WTC11 (cell line): ENCODE results near the gene OSMR. TPM values are rescaled to one million over a fixed set of nuclear protein-coding genes. Genes with fewer than 3 reads are reported as not detected.

Experiments
- ATAC-seq: fragments of 200-7000 bp; cut with Tn5 transposase; 2 replicates; pipeline ENCODE4 v1.10.0; 2021; ENCODE audit warnings: mild to moderate bottlenecking, moderate library complexity
- CTCF ChIA-PET: fragments of 300-600 bp; sonication (Branson Sonifier 250); formaldehyde crosslinking; loops from one replicate; lab custom pipeline; 2021; ENCODE audit warnings: antibody characterized with exemption; lab: Charles Lee
- POLR2A ChIA-PET: fragments of 350-600 bp; sonication (Branson Sonifier 250); formaldehyde crosslinking; loops from one replicate; lab custom pipeline; 2021; ENCODE audit warnings: antibody characterized with exemption; lab: Charles Lee
- DNase-seq: peaks from one replicate; pipeline ENCODE4 v3.0.0; 2021; ENCODE audit warnings: low spot score
- H3K27ac Mint-ChIP-seq: 2 replicates; pipeline ENCODE4 v1.8.0; 2021; ENCODE audit warnings: mixed read lengths
- H3K27me3 Mint-ChIP-seq: 2 replicates; pipeline ENCODE4 v1.8.0; 2021; ENCODE audit warnings: low read depth, mild to moderate bottlenecking, moderate library complexity, mixed read lengths
- H3K36me3 Mint-ChIP-seq: 2 replicates; pipeline ENCODE4 v1.8.0; 2021; ENCODE audit warnings: mixed read lengths
- H3K4me1 Mint-ChIP-seq: 2 replicates; pipeline ENCODE4 v1.8.0; 2022; ENCODE audit warnings: mixed read lengths
- H3K4me3 Mint-ChIP-seq: 2 replicates; pipeline ENCODE4 v1.8.0; 2021; ENCODE audit warnings: mild to moderate bottlenecking, moderate library complexity, mixed read lengths
- H3K9me3 Mint-ChIP-seq: 2 replicates; pipeline ENCODE4 v1.8.0; 2021; ENCODE audit warnings: mixed read lengths
- ATF1 ChIP-seq: sonication (generic); formaldehyde crosslinking; IDR thresholded peaks from 2 replicates; pipeline ENCODE4 v1.8.1; 2023; ENCODE audit warnings: mild to moderate bottlenecking, moderate library complexity, missing genetic modification reagents
- CREB1 ChIP-seq: sonication (generic); formaldehyde crosslinking; IDR thresholded peaks from 2 replicates; pipeline ENCODE4 v1.8.0; 2023; ENCODE audit warnings: mild to moderate bottlenecking, missing genetic modification reagents
- ESRRA ChIP-seq: sonication (generic); formaldehyde crosslinking; IDR thresholded peaks from 2 replicates; pipeline ENCODE4 v1.8.1; 2022; ENCODE audit warnings: mild to moderate bottlenecking, missing genetic modification reagents, borderline replicate concordance
- GABPB1 ChIP-seq: sonication (generic); formaldehyde crosslinking; IDR thresholded peaks from 2 replicates; pipeline ENCODE4 v1.8.1; 2023; ENCODE audit warnings: mild to moderate bottlenecking, missing genetic modification reagents
- GRHL2 ChIP-seq: fragments of 250-450 bp; sonication (Bioruptor Pico); IDR thresholded peaks from 2 replicates; pipeline ENCODE4 v1.8.0; 2022; ENCODE audit warnings: mild to moderate bottlenecking, moderate library complexity; ENCODE audit not compliant: insufficient replicate concordance, severe bottlenecking
- GTF2I ChIP-seq: fragments of 250-450 bp; sonication (Bioruptor Pico); conservative IDR thresholded peaks from 2 replicates; pipeline ENCODE4 v1.4.0; 2021; ENCODE audit warnings: mild to moderate bottlenecking
- JAZF1 ChIP-seq: fragments of 250-450 bp; sonication (Bioruptor Pico); IDR thresholded peaks from 2 replicates; pipeline ENCODE4 v1.9.0; 2021; ENCODE audit warnings: moderate library complexity, mild to moderate bottlenecking, inconsistent platforms
- JUN ChIP-seq: sonication (generic); formaldehyde crosslinking; IDR thresholded peaks from 2 replicates; pipeline ENCODE4 v1.8.0; 2023; ENCODE audit warnings: mild to moderate bottlenecking, missing genetic modification reagents
- KAT7 ChIP-seq: sonication (generic); formaldehyde crosslinking; IDR thresholded peaks from 2 replicates; pipeline ENCODE4 v1.8.1; 2023; ENCODE audit warnings: missing genetic modification reagents, mild to moderate bottlenecking, borderline replicate concordance
- NFATC4 ChIP-seq: fragments of 250-450 bp; sonication (Bioruptor Pico); IDR thresholded peaks from 2 replicates; pipeline ENCODE4 v1.9.0; 2021; ENCODE audit warnings: mild to moderate bottlenecking
- NR2C2 ChIP-seq: sonication (generic); formaldehyde crosslinking; IDR thresholded peaks from 2 replicates; pipeline ENCODE4 v1.8.0; 2022; ENCODE audit warnings: mild to moderate bottlenecking, missing genetic modification reagents
- PRRX2 ChIP-seq: fragments of 250-450 bp; sonication (Bioruptor Pico); IDR thresholded peaks from 2 replicates; pipeline ENCODE4 v1.8.0; 2021; ENCODE audit warnings: mild to moderate bottlenecking
- RELA ChIP-seq: sonication (generic); formaldehyde crosslinking; IDR thresholded peaks from 2 replicates; pipeline ENCODE4 v1.8.1; 2022; ENCODE audit warnings: missing genetic modification reagents, mild to moderate bottlenecking, borderline replicate concordance
- SMAD4 ChIP-seq: sonication (generic); formaldehyde crosslinking; IDR thresholded peaks from 2 replicates; pipeline ENCODE4 v1.8.0; 2022; ENCODE audit warnings: mild to moderate bottlenecking, missing genetic modification reagents
- TCF7 ChIP-seq: sonication (generic); formaldehyde crosslinking; IDR thresholded peaks from 2 replicates; pipeline ENCODE4 v1.8.0; 2022; ENCODE audit warnings: mild to moderate bottlenecking, low read depth, missing genetic modification reagents, moderate library complexity
- TP53 ChIP-seq: sonication (generic); formaldehyde crosslinking; IDR thresholded peaks from 2 replicates; pipeline ENCODE4 v1.8.1; 2023; ENCODE audit warnings: mild to moderate bottlenecking, missing genetic modification reagents
- ZNF232 ChIP-seq: sonication (generic); formaldehyde crosslinking; IDR thresholded peaks from 2 replicates; pipeline ENCODE4 v1.8.0; 2022; ENCODE audit warnings: mild to moderate bottlenecking, missing genetic modification reagents
- ZNF263 ChIP-seq: sonication (generic); formaldehyde crosslinking; IDR thresholded peaks from 2 replicates; pipeline ENCODE4 v1.8.1; 2022; ENCODE audit warnings: low read depth, mild to moderate bottlenecking, moderate library complexity, missing genetic modification reagents
- ZNF671 ChIP-seq: fragments of 250-450 bp; sonication (Bioruptor Pico); IDR thresholded peaks from 2 replicates; pipeline ENCODE4 v1.8.0; 2021; ENCODE audit warnings: mild to moderate bottlenecking
- total RNA-seq: library from RNA; stranded (reverse); gene quantifications from 3 replicates; pipeline ENCODE4 v1.2.3, GENCODE V29; 2021
- TF ChIP-seq, protein P1 (sequence below): fragments of 200-600 bp; IDR thresholded peaks from 2 replicates; pipeline ENCODE4 v1.8.0; 2022; ENCODE audit warnings: antibody characterized with exemption
- TF ChIP-seq, protein P2 (sequence below): fragments of 250-450 bp; sonication (Bioruptor Pico); IDR thresholded peaks from 2 replicates; pipeline ENCODE4 v1.9.0; 2021; ENCODE audit warnings: mild to moderate bottlenecking
- TF ChIP-seq, protein P3 (sequence below): fragments of 250-450 bp; sonication (Bioruptor Pico); IDR thresholded peaks from 2 replicates; pipeline ENCODE4 v2.1.2; 2022; ENCODE audit warnings: mild to moderate bottlenecking, moderate library complexity
- TF ChIP-seq, protein P4 (sequence below): sonication (generic); formaldehyde crosslinking; IDR thresholded peaks from 2 replicates; pipeline ENCODE4 v1.8.0; 2023; ENCODE audit warnings: mild to moderate bottlenecking, missing genetic modification reagents
- TF ChIP-seq, protein P5 (sequence below): fragments of 250-450 bp; sonication (Bioruptor Pico); IDR thresholded peaks from 2 replicates; pipeline ENCODE4 v1.8.0; 2021; ENCODE audit warnings: mild to moderate bottlenecking

Gene OSMR
- total RNA-seq, 1 experiment from 2014 or later, result 2.3 TPM

DNA sequence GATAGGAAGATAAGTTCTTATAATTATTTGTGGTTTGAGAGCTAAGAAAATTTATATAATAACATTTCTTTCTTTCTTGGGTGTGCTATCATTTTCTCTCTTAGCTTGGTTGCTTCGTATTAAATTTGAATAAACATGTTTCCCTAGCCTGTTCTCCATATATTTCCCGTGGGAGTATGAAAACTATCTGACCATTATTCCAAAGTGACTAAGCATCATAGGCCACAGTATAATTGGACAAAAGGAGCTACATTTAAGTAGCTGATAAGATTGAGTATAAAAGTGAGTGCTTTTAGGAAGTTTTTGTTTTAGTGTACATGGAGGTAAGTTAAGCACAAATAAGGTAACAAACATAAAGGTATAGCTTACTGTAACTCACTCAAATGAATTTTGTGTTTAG lies 8.4 kb upstream of the OSMR start:
- H3K4me1 Mint-ChIP-seq, result no peaks in the 10 kb centered on the region
- DNase-seq (no peak), ATAC-seq (no peak)
- no peaks in the 10 kb centered on the region for H3K9me3 Mint-ChIP-seq
- H3K4me3 Mint-ChIP-seq, result no peak overlapping the region
- H3K27ac Mint-ChIP-seq, result no peak overlapping the region
- no peaks in the 10 kb centered on the region for H3K36me3 Mint-ChIP-seq
- CTCF ChIA-PET, result interaction anchor here (0.8 kb wide), 2 partner anchors 28 to 242 kb away, joined by 3 read pairs; no protein-coding TSS in a partner anchor
- H3K27me3 Mint-ChIP-seq, result no peaks in the 10 kb centered on the region
- POLR2A ChIA-PET, result no interaction called here
- TF ChIP-seq TCF7 (CRISPR knock-in tag), result no peak
- TF ChIP-seq ZNF263 (CRISPR knock-in tag), result no peak
- no peak for TF ChIP-seq ZNF232 (CRISPR knock-in tag)
- no peak for TF ChIP-seq ZNF671 (CRISPR knock-in tag)
- no peak for TF ChIP-seq TP53
- TF ChIP-seq KAT7, result no peak
- no peak for TF ChIP-seq RELA (CRISPR knock-in tag)
- no peak for TF ChIP-seq PRRX2 (CRISPR knock-in tag)
- no peak for TF ChIP-seq NR2C2

DNA sequence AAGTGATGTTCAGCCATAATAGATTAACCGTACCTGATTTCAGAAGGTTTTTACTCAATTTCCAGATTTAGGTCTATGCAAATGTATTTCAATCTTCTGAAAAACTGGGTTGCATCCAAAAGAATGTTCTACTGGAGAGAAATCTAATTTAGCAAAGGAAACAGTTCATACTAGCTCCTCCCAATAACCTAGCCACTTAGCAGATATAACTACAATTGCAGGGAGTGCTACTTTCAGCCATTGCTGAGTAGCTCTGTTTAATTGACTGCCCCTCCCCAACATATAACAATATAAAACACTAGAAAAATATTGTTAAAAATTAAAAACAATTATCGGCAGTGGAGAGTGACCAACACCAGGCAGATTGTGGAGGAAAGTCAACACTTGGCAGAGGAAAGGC lies 7.9 kb upstream of the OSMR start:
- ChIA-PET POLR2A (no interaction called here), CTCF (interaction anchor here (0.8 kb wide), 2 partner anchors 28 to 242 kb away, joined by 3 read pairs; no protein-coding TSS in a partner anchor)
- H3K27ac Mint-ChIP-seq, result no peak overlapping the region
- no peaks in the 10 kb centered on the region for H3K27me3 Mint-ChIP-seq
- H3K4me3 Mint-ChIP-seq, result no peak overlapping the region
- no peak for DNase-seq
- no peaks in the 10 kb centered on the region for H3K4me1 Mint-ChIP-seq
- no peaks in the 10 kb centered on the region for H3K36me3 Mint-ChIP-seq
- H3K9me3 Mint-ChIP-seq, result no peaks in the 10 kb centered on the region
- no peak for ATAC-seq
- TF ChIP-seq, protein P1, sequence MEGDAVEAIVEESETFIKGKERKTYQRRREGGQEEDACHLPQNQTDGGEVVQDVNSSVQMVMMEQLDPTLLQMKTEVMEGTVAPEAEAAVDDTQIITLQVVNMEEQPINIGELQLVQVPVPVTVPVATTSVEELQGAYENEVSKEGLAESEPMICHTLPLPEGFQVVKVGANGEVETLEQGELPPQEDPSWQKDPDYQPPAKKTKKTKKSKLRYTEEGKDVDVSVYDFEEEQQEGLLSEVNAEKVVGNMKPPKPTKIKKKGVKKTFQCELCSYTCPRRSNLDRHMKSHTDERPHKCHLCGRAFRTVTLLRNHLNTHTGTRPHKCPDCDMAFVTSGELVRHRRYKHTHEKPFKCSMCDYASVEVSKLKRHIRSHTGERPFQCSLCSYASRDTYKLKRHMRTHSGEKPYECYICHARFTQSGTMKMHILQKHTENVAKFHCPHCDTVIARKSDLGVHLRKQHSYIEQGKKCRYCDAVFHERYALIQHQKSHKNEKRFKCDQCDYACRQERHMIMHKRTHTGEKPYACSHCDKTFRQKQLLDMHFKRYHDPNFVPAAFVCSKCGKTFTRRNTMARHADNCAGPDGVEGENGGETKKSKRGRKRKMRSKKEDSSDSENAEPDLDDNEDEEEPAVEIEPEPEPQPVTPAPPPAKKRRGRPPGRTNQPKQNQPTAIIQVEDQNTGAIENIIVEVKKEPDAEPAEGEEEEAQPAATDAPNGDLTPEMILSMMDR, result no peak
- no peak for TF ChIP-seq SMAD4
- TF ChIP-seq, protein P2, sequence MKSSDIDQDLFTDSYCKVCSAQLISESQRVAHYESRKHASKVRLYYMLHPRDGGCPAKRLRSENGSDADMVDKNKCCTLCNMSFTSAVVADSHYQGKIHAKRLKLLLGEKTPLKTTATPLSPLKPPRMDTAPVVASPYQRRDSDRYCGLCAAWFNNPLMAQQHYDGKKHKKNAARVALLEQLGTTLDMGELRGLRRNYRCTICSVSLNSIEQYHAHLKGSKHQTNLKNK (CRISPR knock-in tag), result no peak
- no peak for TF ChIP-seq JAZF1 (CRISPR knock-in tag)
- no peak for TF ChIP-seq JUN (CRISPR knock-in tag)
- no peak for TF ChIP-seq ESRRA
- TF ChIP-seq, protein P3, sequence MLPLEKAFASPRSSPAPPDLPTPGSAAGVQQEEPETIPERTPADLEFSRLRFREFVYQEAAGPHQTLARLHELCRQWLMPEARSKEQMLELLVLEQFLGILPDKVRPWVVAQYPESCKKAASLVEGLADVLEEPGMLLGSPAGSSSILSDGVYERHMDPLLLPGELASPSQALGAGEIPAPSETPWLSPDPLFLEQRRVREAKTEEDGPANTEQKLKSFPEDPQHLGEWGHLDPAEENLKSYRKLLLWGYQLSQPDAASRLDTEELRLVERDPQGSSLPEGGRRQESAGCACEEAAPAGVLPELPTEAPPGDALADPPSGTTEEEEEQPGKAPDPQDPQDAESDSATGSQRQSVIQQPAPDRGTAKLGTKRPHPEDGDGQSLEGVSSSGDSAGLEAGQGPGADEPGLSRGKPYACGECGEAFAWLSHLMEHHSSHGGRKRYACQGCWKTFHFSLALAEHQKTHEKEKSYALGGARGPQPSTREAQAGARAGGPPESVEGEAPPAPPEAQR (CRISPR knock-in tag), result no peak
- TF ChIP-seq NFATC4, result no peak
- TF ChIP-seq GABPB1 (CRISPR knock-in tag), result no peak
- no peak for TF ChIP-seq ZNF232 (CRISPR knock-in tag)
- TF ChIP-seq, protein P4, sequence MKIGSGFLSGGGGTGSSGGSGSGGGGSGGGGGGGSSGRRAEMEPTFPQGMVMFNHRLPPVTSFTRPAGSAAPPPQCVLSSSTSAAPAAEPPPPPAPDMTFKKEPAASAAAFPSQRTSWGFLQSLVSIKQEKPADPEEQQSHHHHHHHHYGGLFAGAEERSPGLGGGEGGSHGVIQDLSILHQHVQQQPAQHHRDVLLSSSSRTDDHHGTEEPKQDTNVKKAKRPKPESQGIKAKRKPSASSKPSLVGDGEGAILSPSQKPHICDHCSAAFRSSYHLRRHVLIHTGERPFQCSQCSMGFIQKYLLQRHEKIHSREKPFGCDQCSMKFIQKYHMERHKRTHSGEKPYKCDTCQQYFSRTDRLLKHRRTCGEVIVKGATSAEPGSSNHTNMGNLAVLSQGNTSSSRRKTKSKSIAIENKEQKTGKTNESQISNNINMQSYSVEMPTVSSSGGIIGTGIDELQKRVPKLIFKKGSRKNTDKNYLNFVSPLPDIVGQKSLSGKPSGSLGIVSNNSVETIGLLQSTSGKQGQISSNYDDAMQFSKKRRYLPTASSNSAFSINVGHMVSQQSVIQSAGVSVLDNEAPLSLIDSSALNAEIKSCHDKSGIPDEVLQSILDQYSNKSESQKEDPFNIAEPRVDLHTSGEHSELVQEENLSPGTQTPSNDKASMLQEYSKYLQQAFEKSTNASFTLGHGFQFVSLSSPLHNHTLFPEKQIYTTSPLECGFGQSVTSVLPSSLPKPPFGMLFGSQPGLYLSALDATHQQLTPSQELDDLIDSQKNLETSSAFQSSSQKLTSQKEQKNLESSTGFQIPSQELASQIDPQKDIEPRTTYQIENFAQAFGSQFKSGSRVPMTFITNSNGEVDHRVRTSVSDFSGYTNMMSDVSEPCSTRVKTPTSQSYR (CRISPR knock-in tag), result no peak
- TF ChIP-seq, protein P5, sequence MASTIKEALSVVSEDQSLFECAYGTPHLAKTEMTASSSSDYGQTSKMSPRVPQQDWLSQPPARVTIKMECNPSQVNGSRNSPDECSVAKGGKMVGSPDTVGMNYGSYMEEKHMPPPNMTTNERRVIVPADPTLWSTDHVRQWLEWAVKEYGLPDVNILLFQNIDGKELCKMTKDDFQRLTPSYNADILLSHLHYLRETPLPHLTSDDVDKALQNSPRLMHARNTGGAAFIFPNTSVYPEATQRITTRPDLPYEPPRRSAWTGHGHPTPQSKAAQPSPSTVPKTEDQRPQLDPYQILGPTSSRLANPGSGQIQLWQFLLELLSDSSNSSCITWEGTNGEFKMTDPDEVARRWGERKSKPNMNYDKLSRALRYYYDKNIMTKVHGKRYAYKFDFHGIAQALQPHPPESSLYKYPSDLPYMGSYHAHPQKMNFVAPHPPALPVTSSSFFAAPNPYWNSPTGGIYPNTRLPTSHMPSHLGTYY (CRISPR knock-in tag), result no peak
- TF ChIP-seq GRHL2 (CRISPR knock-in tag), result no peak
- TF ChIP-seq GTF2I (CRISPR knock-in tag), result no peak
- no peak for TF ChIP-seq CREB1 (CRISPR knock-in tag)
- no peak for TF ChIP-seq ATF1
- TF ChIP-seq TCF7 (CRISPR knock-in tag), result no peak
